Stimulated activated CD4-positive, alpha-beta T cell treated with anti-CD3 and anti-CD28 coated beads, Interleukin-2, amount 100 ng/mL, for 48 hours (primary cell): ENCODE data around the gene GPR68.
"Not testable (repeated sequence)": the region's sequence is repeated elsewhere in the genome, so short reads cannot be mapped to it uniquely, and the experiment has no call there.

Source experiments
- DNase-seq, 2 donors: peaks; one replicate each; pipeline ENCODE4 v3.0.0-alpha.2; 2020

The GPR68 gene

GRCh38 chr14:91252871-91253794, 8.6 kb upstream of the GPR68 start:
- no peak for DNase-seq

DNA sequence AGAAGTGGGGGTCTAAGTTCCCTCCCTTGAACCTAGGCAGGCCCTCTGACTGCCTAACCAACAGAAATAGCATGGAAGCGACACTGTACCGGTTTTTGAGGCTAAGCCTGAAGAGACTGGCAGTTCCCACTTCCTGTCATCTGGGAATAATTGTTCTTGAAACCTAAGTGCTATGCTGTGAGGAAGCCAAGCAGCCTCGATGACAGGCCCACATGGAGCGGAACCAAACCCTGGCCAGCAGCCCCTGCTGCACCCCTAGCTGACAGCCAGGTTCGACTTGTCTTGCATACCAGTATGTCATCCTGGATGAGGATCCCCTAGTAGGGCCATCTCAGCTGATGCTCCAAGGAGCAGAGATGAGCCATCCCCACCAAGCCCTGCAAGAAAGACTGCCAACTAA, 6.4 kb upstream of the GPR68 start:
- no peak for DNase-seq

DNA sequence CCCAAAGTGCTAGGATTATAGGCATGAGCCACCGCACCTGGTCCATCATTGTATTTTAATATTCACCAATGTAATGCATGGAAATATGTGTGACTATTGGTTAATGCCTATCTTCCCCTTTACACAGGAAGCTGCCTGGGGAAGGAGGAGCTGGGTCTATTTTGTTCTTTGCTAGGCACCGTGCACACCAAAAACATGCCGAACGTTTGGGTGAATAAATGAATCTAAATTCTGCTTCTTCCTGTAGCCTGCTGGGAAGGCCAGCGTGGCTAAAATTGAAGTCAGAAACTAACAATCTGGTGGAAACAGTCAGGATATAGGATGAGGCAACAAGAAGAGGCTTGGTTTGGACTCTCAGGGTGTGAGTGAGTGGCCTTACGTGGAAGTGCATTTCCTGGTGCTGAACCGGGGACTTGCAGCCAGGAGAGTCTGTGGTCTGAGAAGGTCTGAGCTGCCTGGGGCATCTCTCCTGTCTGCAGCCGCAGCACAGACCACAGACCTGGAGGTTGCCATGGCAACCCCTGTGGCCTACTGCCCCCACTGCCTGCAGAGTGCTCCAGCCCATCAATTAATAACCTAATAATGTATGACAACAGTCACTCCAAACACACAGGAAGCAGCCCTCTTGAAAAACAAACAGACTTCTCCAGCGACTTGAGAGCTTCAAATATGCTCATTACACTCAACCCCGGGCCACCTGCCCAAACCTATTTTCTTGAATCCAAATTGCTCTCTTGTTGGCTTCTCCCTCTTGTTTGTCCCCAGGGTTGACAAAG, 5.5 kb upstream of the GPR68 start:
- DNase-seq = no peak

DNA sequence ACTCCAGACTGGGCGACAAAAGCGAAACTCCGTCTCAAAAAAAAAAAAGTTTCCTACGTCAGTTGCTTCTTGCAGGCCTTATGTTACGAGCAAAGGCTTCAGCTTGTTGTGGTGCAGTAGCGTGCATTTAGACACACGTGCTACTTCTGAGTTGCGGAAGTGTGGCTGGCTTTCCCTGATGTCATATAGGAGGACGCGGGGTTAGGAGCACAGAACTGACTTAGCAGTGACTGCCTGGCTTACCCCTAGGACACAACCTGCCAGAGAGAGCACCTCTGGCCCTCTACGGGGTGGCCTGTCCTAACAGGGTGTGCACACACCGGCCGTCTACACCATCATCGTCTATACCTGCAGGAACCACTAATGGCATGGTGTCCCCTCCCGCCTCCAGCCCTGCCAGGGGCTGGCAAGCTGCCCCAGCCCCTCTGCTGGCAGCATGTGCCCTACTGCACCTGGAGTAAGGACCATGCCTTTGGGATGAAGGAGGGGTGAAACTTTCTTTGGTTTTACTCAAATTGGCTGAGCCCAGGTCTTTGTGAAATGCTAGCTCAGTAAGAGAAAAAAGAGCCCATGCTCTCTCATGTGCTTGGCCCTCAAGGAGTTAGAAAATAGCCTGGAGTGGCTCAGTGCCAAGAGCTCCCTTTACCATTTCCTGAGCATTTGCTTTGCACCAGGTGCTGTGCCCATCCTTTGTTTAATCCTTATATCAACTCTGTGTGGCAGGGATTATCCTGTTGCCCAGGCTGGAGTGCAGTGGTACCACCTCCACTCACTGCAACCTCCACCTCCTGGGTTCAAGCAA, 1.7 kb upstream of the GPR68 start:
- no peak for DNase-seq

- not testable (repeated sequence) for DNase-seq
Measured at GRCh38 chr14:91245616-91246015, 1.1 kb upstream of the GPR68 start.

- DNase-seq = no peak
Measured at GRCh38 chr14:91245029-91245428, 525 bp upstream of the GPR68 start.

DNA sequence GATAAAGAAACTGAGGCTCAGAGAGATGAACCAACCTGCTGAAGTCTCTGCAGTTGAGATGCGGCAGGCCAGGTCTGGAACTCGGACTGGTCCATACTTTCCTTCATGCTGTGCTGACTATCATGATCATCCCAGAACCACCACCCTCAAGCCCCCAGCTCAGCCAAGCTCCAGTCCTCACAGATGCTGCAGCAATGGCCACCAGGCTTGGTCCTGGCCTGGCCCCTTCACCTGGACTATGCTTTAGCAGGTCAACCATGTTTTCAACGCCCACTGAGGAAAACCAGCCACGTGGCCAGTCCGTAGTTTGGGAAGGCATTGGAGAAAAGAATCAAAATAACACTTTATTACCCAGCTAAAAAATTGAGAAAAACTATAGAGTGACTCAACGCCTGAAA, 1.4 kb downstream of the GPR68 start:
- no peak for DNase-seq

DNA sequence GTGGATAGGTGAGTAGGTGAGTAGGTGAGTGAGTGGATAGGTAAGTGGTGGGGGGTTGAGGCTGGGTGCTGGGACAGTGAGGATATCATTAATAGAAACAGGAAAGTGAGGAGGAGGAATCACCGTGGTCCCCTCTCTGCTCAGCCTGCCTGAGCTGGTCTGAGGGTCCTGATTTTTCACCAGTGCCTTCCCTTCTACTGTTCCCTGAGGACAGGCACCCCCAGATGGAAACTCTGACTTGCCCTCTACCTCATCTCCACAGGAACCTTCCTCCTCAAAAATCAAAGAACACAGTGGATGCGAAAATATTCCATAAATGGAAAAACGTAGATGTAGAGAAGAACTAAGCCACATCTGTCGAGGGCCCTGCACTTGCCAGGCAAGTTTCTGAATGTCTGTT, 1.9 kb downstream of the GPR68 start:
- no peak for DNase-seq

DNA sequence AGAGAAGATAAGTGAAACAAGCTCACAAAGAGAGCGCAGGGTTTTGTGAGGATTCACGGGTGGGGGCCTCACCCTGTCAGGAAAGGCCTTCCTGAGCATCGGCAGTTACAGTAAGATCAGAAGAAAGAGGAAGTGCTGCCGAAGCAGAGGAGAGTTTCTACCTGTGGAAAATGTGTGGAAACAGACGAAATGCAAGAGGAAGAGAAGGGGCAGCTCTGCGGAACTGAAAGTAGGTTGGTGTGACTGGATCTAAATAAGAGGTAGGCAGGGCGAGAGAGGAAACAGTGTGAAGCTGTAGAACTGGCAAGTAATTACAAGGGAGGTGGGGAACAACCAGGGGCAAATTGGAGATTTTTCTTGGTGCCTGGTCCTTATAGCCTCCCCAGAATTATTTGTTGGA, 2.6 kb downstream of the GPR68 start:
- DNase-seq = no peak

GRCh38 chr14:91238661-91239060, 5.8 kb downstream of the GPR68 start:
- no peak for DNase-seq

- DNase-seq = no peak
Measured at GRCh38 chr14:91238085-91238484, 6.4 kb downstream of the GPR68 start.

DNA sequence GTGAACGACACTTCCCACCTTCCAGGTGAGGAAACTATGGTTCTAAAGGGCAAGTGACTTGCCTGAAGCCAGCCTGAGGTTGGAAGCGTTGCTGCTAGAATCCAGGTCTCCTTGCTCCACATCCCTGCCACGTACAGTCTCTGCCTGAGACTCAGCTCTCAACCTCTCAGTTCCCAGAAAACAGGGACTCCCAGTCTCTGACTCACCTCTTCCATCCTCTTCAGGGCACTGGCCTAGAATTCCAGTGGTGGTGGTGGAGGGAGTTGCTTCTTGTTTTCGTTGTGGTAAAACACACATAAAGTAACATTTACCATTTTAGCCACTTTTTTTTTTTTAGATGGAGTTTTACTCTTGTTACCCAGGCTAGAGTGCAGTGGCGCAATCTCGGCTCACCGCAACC, 7.3 kb downstream of the GPR68 start:
- no peak for DNase-seq

DNA sequence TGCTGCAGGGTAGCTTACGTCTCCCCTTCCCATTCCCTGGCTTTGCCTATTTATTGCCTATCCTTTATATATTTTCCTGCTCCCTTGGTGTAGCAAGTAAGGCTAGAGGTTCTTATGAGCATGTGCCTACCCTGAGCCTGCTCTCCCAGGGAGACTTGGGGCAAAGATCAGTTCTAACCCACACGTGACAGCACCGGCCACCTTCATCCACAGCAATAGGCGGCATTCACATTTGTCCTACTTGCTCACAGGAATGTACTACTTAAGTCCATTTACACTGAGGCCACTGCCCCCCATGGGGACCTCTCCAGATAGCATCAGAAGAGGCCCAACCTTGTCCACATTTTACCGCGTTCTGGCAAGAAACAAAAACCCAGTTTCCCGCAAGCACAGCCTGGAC, 8.7 kb downstream of the GPR68 start:
- DNase-seq = no peak

DNA sequence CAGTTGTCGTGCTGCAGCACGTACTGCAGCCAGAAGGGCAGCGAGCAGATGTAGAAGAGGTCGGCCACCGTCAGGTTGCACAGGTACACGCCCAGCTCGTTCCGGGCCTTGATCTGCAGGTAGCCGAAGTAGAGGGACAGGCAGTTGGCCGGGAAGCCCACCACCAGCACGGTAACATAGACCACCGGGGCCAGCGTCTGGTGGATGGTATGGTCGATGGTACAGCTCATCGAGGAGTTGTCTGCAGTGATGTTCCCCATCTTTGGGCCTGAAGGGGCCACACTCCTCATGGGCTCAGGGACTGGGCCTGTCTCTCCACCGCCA, 9.8 kb downstream of the GPR68 start:
- DNase-seq = no peak

DNA sequence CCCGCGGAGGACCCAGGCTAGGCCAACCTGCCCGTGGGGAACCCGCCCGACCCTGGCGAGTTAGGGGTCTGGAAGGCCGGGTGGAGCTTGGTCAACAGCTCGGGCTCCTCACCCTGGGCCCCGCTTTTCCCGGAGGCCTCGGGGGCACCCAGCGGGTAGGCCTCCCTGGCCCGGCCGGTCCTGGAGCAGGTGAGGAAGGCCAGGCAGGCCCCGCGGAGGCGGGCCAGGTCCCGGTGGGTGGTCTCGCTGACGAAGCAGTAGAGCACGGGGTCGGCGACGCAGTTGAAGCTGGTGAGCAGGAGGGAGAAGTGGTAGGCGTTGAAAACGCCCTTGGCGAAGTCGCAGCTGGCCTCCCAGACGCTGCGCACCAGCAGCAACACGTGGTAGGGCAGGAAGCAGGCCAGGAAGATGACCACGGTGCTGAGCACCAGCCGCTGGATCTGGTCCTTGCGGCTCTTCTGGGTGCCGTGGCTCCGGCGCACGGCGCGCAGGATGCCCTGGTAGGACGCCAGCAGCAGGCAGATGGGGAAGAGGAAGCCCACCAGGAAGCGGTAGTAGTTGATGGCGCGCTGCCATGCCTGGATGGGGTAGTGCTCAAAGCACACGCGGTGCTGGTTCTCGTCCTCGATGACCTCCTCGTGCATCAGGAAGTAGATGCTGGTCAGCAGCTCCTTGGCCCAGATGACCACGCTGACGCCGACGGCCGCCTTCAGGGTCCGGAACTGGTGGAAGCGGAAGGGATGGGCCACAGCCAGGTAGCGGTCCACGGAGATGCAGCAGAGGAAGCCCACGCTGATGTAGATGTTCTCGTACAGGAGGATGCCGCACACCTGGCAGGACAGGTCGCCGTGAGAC, 10.3 kb downstream of the GPR68 start:
- no peak for DNase-seq

GRCh38 chr14:91232603-91233002, 11.9 kb downstream of the GPR68 start:
- no peak for DNase-seq

DNA sequence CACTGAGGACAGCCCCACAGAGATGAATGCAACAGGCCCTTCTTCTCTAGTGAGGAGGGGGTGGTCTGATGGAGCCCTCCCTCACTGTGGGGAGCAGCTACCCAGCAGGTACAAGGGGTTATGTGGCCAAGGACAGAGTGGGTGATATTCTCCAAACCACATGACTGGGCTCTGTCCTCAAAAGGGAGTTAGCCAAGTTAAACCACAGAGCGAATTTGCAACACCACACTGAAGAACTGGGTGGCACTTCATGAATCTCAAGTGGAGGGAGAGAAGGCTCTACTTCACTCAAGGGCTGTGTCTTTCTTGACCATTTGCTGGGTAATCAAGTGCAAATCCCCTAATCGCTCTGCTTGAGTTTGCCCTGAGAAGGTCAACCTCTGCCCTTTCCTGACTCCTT, 12.5 kb downstream of the GPR68 start:
- no peak for DNase-seq

DNA sequence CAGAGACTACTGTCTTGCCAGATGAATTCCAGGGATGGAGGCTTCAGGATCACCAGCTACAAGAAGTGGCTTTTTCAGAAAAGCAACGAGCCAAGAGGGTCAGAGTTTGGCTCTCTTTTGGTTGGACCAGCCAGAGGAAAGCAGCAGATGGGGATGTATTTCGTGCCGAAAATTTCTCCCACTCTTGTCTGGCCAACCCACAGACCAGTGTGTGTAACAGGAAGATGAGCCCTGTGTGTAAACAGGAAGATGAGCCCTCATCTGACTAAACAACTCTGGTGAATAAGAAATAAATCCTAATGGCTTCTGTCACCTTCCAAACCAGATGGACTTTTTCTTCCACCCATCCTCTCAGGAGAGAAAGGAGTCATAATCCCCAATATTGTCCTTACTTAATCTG, 13.1 kb downstream of the GPR68 start:
- no peak for DNase-seq

DNA sequence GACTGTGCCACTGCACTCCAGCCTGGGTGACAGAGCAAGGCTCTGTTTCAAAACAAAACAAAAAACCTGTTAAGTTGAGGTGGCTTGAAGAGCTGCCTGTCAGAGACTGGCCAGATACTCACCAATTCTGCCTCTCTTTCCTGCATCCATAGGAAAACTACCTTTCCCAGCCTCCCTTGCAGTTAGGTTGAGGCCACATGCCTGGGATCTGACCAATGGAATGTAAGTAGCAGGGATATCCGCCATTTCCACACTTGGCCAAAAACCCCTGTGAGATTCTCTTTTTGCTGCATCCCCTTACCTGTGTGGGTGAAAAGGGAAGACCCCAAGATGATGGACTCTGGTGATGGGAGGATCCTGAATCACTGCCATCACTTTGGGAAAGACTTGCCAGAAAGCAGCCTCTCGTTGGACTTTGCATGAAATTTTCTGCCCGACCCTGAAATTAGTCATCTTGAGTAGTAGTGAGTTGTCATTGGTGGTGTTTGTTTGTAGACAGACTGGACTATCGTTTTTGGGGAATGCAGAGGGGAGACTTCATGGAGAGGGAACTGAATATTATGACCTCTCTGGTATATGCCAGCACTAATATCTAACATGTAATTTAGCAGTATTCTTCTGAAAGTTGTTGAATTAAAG, 14.0 kb downstream of the GPR68 start:
- no peak for DNase-seq

GRCh38 chr14:91229743-91230200, 14.7 kb downstream of the GPR68 start:
- DNase-seq = peak in 1 of 2 donors; percentile 61

DNA sequence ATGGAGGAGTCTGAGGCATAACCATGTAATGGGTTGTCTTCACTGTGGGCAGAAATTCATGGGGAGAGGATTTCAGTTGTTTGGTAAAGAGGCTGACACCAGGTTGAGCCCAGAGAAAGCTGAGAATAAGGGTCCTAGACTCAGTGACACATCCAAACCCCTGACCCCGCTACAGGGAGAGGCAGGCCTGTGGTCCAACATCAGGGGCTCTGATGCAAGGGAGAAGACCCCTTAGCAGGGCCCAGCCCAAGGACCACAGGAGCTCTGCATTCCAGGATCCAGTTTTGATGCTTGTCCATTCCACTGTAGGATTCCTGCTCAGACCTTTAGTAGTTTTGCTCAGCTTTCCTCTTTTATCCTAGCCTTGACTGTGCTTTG, 15.5 kb downstream of the GPR68 start:
- no peak for DNase-seq
